Hepatocyte (in vitro differentiated cells): ENCODE results near the gene SOWAHA. TPM values are rescaled to one million over a fixed set of nuclear protein-coding genes. Genes with fewer than 3 reads are reported as not detected.

Experiments used
- DNase-seq: peaks from one replicate; pipeline ENCODE4 v3.0.0-alpha.2; 2016; ENCODE audit warnings: low spot score
- H2AFZ ChIP-seq: fragments of 200-600 bp; sonication (generic); 2 replicates; pipeline ENCODE4 v1.6.0; 2016; ENCODE audit warnings: antibody characterized with exemption, mild to moderate bottlenecking
- H3K27ac ChIP-seq: fragments of 200-600 bp; sonication (generic); 2 replicates; pipeline ENCODE4 v1.5.1; 2016; ENCODE audit warnings: mild to moderate bottlenecking
- H3K27me3 ChIP-seq: fragments of 200-600 bp; sonication (generic); 2 replicates; pipeline ENCODE4 v1.6.1; 2016
- H3K36me3 ChIP-seq: fragments of 200-600 bp; sonication (generic); replicated peaks from 2 replicates; pipeline ENCODE4 v1.5.1; 2016; ENCODE audit warnings: low read depth; ENCODE audit not compliant: insufficient read depth
- H3K4me1 ChIP-seq: fragments of 200-600 bp; sonication (generic); 2 replicates; pipeline ENCODE4 v1.5.1; 2016; ENCODE audit warnings: mild to moderate bottlenecking, moderate library complexity; ENCODE audit not compliant: insufficient read depth
- H3K4me2 ChIP-seq: fragments of 200-600 bp; sonication (generic); 2 replicates; pipeline ENCODE4 v1.6.0; 2016
- H3K4me3 ChIP-seq: fragments of 200-600 bp; sonication (generic); 2 replicates; pipeline ENCODE4 v1.5.1; 2016; ENCODE audit warnings: mild to moderate bottlenecking
- H3K79me2 ChIP-seq: fragments of 200-600 bp; sonication (generic); 2 replicates; pipeline ENCODE4 v1.6.0; 2017; ENCODE audit warnings: mild to moderate bottlenecking
- H3K9me2 ChIP-seq: fragments of 200-600 bp; sonication (generic); replicated peaks from 2 replicates; pipeline ENCODE4 v1.6.0; 2017; ENCODE audit warnings: mild to moderate bottlenecking; ENCODE audit not compliant: insufficient read depth
- H3K9me3 ChIP-seq: fragments of 200-600 bp; sonication (generic); 2 replicates; pipeline ENCODE4 v1.5.1; 2016; ENCODE audit warnings: low read depth, mild to moderate bottlenecking
- H4K20me1 ChIP-seq: fragments of 200-600 bp; sonication (generic); 2 replicates; pipeline ENCODE4 v1.6.0; 2016; ENCODE audit warnings: mild to moderate bottlenecking; ENCODE audit not compliant: insufficient read depth, poor library complexity, severe bottlenecking
- EZH2 ChIP-seq: fragments of 200-600 bp; sonication (generic); IDR thresholded peaks from 2 replicates; pipeline ENCODE4 v1.6.1; 2016; ENCODE audit warnings: antibody characterized with exemption, mild to moderate bottlenecking, borderline replicate concordance
- EZH2phosphoT487 ChIP-seq: fragments of 200-600 bp; sonication (generic); IDR thresholded peaks from one replicate; pipeline ENCODE4 v1.6.1; 2018; ENCODE audit warnings: antibody characterized with exemption, mild to moderate bottlenecking, low read depth, moderate library complexity; ENCODE audit not compliant: unreplicated experiment, severe bottlenecking
- WGBS: methylation state at CpG from one replicate; pipeline ENCODE4 v1.1.6; 2016; ENCODE audit warnings: low lambda C conversion rate; ENCODE audit errors: missing lambda C conversion rate; 5-methylcytosine and 5-hydroxymethylcytosine counted together
- polyA plus RNA-seq: library from polyadenylated mRNA; unstranded; fragments of >200 nt; fragmentation: Nextera tagmentation; extraction: Ambion mirVana; gene quantifications from 2 replicates; pipeline ENCODE4 v1.2.1, GENCODE V29; 2016
- total RNA-seq: library from RNA; depleted of rRNA; stranded (reverse); fragments of >200 nt; gene quantifications from 2 replicates; pipeline ENCODE4 v1.2.3, GENCODE V29; 2014
- TF ChIP-seq, protein P1 (sequence below): fragments of 200-600 bp; sonication (generic); IDR thresholded peaks from 2 replicates; pipeline ENCODE4 v1.5.1; 2016; ENCODE audit warnings: antibody characterized with exemption, mild to moderate bottlenecking; ENCODE audit not compliant: poor library complexity

SOWAHA gene
- total and polyA plus RNA-seq, 2 experiments from 2014 or later, result 6.8 to 11.4 TPM

DNA sequence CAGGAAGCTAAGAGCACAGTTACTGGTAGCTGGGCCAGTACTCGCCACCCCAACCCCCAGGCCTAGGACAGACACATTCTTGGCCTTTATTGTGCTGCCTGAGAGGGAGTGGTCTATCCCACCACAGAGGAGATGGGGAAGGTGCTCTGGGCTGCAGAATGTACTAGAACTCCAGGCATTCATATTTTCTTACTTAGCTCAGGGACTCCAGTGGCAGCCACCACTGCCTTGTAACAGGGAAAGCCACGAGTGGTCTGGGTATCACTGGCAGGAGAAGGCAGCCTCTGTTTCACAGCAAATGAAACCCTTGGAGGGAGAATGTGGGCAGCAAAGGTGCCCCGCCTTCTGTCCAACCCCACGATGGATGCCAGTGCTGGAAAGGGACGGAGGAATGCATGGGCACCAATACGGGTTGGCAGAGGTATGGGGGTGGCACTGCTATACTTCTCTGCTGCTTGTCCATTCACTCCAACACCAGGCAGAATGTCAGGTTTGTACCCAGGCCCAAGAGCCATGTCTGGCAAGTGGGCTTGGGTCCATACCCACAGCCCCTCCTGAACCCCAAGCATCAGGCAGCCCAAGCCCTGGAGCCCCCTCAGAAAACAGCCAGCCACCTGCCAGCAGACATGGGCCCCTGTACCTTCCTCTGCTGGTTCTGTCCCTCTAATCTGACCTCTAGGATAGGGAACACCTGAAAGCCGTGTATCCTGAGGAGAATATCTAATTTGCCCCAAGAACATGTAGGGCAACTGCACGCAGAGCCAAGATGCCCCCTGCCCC is 40.6 kb upstream of the SOWAHA start:
- Histone ChIP-seq H3K4me2 (no peak overlapping the region), H3K27ac (no peak overlapping the region)

DNA sequence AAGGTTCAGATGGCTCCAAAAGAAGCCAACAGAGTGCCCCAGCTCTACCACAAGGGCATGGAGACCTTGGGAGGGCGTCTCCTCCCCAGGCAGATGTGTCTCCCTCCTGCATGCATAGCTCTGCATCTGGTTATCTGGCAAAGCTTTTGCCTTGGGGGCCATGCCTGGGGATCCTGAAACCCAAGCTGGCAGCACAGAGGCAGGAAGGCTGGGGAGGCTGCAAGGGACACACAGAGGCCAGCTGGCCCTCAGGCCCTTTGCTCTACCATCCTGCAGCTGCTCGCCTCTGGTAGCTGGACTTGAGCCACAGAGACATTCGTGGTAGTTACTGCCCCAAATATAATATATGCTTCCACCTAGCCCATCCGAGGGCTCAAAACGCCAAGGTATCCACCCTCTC is 40.0 kb upstream of the SOWAHA start:
- Histone ChIP-seq H2AFZ (no peak overlapping the region), H4K20me1 (peaks cover 9% of the 10 kb centered on the region), H3K4me2 (no peak overlapping the region), H3K27me3 (no peaks in the 10 kb centered on the region), H3K9me2 (no peaks in the 10 kb centered on the region), H3K36me3 (no peaks in the 10 kb centered on the region), H3K9me3 (no peaks in the 10 kb centered on the region), H3K79me2 (peaks cover 79% of the 10 kb centered on the region), H3K4me1 (peaks cover 15% of the 10 kb centered on the region), H3K27ac (no peak overlapping the region), H3K4me3 (no peak overlapping the region)
- DNase-seq, result no peak
- 94% methylated on average over 5 of the region's 5 CpGs for WGBS
- TF ChIP-seq EZH2 (no peak), EZH2phosphoT487 (no peak)
- TF ChIP-seq, protein P1, sequence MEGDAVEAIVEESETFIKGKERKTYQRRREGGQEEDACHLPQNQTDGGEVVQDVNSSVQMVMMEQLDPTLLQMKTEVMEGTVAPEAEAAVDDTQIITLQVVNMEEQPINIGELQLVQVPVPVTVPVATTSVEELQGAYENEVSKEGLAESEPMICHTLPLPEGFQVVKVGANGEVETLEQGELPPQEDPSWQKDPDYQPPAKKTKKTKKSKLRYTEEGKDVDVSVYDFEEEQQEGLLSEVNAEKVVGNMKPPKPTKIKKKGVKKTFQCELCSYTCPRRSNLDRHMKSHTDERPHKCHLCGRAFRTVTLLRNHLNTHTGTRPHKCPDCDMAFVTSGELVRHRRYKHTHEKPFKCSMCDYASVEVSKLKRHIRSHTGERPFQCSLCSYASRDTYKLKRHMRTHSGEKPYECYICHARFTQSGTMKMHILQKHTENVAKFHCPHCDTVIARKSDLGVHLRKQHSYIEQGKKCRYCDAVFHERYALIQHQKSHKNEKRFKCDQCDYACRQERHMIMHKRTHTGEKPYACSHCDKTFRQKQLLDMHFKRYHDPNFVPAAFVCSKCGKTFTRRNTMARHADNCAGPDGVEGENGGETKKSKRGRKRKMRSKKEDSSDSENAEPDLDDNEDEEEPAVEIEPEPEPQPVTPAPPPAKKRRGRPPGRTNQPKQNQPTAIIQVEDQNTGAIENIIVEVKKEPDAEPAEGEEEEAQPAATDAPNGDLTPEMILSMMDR, result no peak

More for the DNA sequence above, 40.6 kb upstream of the SOWAHA start:
- DNase-seq, result no peak
- peaks cover 84% of the 10 kb centered on the region for H3K79me2 ChIP-seq
- no peaks in the 10 kb centered on the region for H3K9me3 ChIP-seq
- H3K4me1 ChIP-seq, result peaks cover 15% of the 10 kb centered on the region
- no peaks in the 10 kb centered on the region for H3K9me2 ChIP-seq
- no peak for TF ChIP-seq EZH2phosphoT487
- TF ChIP-seq, protein P1, result no peak
- TF ChIP-seq EZH2, result no peak
- no peaks in the 10 kb centered on the region for H3K27me3 ChIP-seq
- 88% methylated on average over 8 of the region's 8 CpGs for WGBS
- peaks cover 9% of the 10 kb centered on the region for H4K20me1 ChIP-seq
- H3K4me3 ChIP-seq, result no peak overlapping the region
- H2AFZ ChIP-seq, result no peak overlapping the region
- no peaks in the 10 kb centered on the region for H3K36me3 ChIP-seq

DNA sequence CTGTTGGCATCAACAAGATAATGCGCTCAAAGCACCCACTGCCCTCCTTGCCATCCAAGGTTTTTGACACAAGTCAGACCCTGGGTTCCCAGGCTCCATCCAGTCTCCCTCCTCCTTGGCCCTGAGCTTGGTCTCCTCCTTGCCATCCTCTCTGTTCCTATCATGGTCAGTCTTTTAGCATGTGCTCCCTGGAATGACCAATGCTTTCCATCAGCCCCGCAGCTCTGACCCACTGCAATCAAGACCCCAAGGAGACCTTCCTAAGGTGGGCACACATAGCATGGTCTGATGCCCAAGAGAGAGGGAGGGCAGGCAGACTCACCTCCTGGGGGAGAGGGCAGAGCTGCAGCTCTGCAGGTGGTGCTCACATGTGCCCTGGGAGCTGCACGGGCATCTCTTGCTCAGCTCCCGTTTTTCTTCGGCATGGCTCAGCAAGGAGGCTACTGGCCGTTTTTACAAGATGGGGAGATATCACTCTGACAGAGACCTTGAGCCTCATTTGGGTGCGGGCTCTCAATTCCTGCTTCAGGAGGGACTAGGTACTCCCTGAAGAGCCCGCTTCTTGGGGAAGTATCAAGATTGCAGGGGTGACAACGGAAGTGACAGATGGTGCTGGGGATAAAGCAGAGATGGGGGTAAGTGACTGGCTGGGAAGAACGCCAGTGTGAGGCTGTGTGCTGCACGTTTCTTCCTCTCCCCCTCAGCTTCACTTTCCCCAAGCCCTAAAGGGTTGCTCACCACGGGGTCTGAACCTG is 39.3 kb upstream of the SOWAHA start:
- Histone ChIP-seq H3K79me2 (peaks cover 73% of the 10 kb centered on the region), H3K4me1 (peaks cover 15% of the 10 kb centered on the region), H3K4me3 (no peak overlapping the region), H4K20me1 (peaks cover 9% of the 10 kb centered on the region), H3K27me3 (no peaks in the 10 kb centered on the region), H3K4me2 (no peak overlapping the region), H3K27ac (no peak overlapping the region), H3K9me2 (no peaks in the 10 kb centered on the region), H3K9me3 (no peaks in the 10 kb centered on the region), H2AFZ (no peak overlapping the region), H3K36me3 (no peaks in the 10 kb centered on the region)
- 83% methylated on average over 12 of the region's 12 CpGs for WGBS
- no peak for DNase-seq
- no peak for TF ChIP-seq EZH2phosphoT487
- TF ChIP-seq, protein P1, result no peak
